GM12873 (cell line): ENCODE data around the gene CLIP2.

Experiments used
- TF ChIP-seq, protein P1 (sequence below): IDR thresholded peaks from 2 replicates; pipeline ENCODE4 v1.5.1; 2012; ENCODE audit warnings: low read depth, mild to moderate bottlenecking, moderate library complexity, low read length, control low read depth; ENCODE audit not compliant: insufficient read depth; ENCODE audit errors: missing control alignments

The CLIP2 gene

DNA sequence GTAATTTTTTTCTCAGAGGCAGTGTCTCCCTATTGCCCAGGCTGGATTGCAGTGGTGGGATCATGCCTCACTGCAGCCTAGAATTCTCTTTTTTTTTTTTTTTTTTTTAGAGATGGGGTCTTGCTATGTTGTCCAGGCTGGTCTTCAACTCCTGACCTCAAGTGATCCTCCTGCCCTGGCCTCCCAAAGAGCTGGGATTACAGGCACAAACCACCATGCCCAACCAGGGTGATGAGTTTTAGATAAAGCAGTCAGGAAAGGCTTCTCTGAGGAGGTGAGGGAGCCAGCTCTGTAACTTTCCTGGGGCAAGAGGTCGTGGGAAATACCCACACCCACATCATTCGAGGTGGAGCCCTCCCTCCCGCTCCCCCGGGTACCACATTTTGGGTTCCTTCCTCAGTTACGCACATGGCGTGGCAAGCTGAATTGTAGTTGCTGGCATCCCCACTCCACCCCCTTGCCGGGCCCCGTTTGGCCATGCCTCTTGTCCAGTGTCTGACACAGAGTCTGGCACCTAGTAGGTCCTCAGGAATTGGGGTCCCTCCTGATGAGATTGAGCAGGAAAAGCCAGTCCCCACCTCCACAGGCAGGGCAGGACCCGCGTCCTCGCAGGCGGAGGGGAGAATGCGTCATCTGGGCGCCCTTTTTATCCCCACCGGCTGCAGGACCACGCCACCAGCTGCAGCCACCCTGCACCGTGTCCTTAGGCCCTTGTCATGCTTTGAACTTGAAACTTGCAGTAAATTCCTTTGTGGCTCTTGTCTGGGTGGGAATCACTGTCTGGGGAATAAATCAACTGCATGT is 43.4 kb downstream of the CLIP2 start:
- TF ChIP-seq, protein P1, sequence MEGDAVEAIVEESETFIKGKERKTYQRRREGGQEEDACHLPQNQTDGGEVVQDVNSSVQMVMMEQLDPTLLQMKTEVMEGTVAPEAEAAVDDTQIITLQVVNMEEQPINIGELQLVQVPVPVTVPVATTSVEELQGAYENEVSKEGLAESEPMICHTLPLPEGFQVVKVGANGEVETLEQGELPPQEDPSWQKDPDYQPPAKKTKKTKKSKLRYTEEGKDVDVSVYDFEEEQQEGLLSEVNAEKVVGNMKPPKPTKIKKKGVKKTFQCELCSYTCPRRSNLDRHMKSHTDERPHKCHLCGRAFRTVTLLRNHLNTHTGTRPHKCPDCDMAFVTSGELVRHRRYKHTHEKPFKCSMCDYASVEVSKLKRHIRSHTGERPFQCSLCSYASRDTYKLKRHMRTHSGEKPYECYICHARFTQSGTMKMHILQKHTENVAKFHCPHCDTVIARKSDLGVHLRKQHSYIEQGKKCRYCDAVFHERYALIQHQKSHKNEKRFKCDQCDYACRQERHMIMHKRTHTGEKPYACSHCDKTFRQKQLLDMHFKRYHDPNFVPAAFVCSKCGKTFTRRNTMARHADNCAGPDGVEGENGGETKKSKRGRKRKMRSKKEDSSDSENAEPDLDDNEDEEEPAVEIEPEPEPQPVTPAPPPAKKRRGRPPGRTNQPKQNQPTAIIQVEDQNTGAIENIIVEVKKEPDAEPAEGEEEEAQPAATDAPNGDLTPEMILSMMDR = no peak

DNA sequence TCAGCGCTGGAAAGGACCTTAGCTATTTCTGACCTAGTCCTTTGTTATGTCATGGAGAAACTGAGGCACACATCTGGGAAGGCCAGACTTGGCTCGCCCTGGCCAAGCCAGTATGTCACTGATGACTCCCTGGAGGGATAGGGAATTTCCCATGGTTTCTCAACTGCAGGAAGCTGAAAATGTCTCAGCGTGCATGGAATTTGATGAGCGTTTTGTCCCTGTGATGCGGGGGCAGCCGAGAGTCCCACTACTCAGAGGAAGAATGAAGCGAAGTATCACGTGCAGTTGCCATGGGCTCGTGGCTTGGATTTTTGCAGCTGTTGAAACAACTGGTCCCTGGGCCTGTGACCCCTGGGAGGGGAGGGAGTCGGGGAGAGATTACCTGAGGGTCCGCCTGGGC is 44.8 kb downstream of the CLIP2 start:
- TF ChIP-seq, protein P1 = no peak

DNA sequence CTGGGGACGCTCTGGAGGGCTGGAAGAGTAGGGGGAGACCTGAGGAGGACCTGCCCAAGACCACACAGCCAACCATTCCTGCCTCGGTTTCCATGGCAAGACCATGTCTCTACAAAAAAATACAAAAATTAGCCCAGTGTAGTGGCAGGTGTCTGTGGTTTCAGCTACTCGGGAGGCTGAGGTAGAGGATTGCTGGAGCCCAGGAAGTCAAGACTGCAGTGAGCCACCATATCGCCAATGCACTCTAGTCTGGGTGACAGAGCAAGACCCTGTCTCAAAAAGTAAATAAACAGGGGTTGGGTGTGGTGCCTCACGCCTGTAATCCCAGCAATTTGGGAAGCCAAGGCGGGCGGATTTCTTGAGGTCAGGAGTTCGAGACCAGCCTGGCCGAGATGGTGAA is 48.7 kb downstream of the CLIP2 start:
- TF ChIP-seq, protein P1 = no peak

DNA sequence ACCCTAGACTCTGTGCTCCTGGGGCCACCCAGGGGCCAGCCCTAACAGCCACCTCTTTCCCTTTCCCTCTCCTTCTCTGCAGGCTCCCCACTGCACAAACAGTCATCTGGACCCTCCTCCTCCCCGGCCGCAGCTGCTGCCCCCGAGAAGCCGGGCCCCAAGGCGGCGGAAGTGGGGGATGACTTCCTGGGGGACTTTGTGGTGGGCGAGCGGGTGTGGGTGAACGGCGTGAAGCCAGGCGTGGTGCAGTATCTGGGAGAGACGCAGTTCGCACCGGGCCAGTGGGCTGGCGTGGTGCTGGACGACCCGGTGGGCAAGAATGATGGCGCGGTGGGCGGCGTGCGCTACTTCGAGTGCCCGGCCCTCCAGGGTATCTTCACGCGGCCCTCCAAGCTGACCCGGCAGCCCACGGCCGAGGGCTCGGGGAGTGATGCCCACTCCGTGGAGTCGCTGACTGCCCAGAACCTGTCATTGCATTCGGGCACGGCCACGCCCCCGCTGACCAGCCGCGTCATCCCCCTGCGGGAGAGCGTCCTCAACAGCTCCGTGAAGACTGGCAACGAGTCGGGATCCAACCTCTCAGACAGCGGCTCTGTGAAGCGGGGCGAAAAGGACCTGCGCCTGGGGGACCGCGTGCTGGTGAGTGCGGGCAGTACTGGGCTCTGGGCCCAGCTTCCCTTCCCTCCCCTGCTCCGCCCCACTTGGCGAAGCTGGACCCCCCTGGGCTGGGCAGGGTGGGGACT is 49.3 kb downstream of the CLIP2 start:
- TF ChIP-seq, protein P1 = no peak

DNA sequence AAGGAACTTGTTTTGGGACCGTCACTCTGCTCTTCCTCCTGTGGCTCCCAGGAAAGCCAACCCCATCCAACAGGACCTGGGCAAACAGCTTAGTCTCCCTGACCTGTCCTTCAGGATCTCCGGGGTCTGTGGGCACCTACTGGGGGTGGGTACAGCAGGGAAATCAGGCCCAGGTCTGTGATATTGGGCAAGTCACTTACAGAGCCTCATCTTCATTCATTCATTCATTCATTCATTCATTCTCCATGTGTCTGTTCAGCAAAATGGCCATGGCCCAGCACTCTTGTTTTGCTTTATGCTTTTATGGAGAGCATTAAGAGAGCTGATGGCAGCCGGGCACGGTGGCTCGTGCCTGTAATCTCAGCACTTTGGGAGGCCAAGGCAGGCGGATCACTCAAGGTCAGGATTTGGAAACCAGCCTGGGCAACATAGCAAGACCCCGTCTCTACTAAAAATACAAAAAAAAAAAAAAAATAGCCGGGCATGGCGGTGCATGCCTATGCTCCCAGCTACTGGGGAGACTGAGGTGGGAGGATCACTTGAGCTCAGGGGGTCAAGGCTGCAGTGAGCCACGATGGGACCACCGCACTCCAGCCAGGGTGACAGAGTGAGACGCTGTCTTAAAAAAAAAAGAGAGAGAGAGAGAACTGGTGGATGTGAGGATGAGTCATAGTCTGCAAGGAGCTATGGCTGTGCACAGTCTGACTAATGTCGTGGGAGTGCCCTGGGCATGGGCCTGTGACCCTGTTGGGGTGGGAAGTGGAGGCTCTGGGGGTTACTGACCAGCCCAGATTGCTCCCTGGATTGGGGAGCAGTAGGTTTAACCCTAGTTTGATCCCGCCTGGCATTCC is 54.3 kb downstream of the CLIP2 start:
- TF ChIP-seq, protein P1 = no peak

DNA sequence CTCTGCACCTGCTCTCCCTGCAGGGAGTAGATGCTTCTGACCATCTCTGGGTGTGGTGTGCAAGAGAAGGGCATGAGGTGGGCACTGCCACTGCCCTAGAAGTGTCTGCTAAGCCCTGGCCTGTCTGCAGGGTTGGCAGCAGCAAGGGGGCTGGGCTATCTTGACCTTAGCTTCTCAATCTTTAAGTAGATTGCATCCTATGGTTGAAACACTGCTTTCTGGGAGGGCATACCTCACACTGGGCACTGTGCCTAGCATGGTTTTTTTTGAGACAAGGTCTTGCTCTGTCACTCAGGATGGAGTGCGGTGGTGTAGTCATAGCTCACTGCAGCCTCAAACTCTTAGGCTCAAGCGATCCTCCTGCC is 54.9 kb downstream of the CLIP2 start:
- TF ChIP-seq, protein P1 = no peak

DNA sequence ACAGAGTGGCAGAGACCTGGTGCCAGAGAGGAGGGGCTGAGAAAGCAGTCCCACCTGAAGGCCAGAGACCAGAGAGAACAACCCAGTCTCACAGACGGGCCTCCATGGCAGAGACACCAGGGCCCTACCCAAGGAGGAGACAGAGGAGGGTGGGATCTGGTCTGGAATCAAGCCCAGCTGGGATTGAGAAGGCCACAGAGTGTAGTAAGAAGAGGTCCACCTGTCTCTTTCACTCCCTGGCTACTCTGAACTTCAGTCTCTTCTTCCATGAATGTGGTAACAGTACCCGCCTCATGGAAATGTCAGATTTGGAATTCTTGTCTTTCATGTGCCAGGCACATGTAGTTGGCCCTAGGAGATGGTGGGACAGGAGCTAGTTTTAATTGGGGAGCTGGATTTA is 55.6 kb downstream of the CLIP2 start:
- TF ChIP-seq, protein P1 = no peak
